PFSK-1 (cell line): Measurements from ENCODE around the gene EFR3B.

Experiments
- FOXP2 ChIP-seq: optimal IDR thresholded peaks from 2 replicates; pipeline ENCODE3; 2011; ENCODE audit warnings: borderline replicate concordance, control low read depth, inconsistent platforms; ENCODE audit not compliant: insufficient read depth; ENCODE audit errors: extremely low read length, extremely low read depth
- POLR2AphosphoS5 ChIP-seq: IDR thresholded peaks from 2 replicates; pipeline ENCODE4 v1.6.1; 2012; ENCODE audit warnings: low read depth, mild to moderate bottlenecking, control low read depth, low read length, moderate library complexity
- SIN3A ChIP-seq: IDR thresholded peaks from 2 replicates; pipeline ENCODE4 v1.6.1; 2012; ENCODE audit warnings: mild to moderate bottlenecking, low read length, moderate library complexity, borderline replicate concordance; ENCODE audit not compliant: insufficient read depth
- TAF1 ChIP-seq: IDR thresholded peaks from 2 replicates; pipeline ENCODE4 v1.6.1; 2012; ENCODE audit warnings: low read length, control low read depth, borderline replicate concordance; ENCODE audit not compliant: insufficient read depth
- TF ChIP-seq, protein P1 (sequence below), 2 experiments: IDR thresholded peaks; 2 replicates each; pipeline versions ENCODE4 v1.6.1 to v1.8.0; 2011 to 2012; ENCODE audit warnings: low read depth in 2 of 2, low read length in 2 of 2, control low read depth in 1 of 2, inconsistent platforms in 1 of 2, mild to moderate bottlenecking in 1 of 2, moderate library complexity in 1 of 2; ENCODE audit not compliant: insufficient read depth in 1 of 2

Gene EFR3B

DNA sequence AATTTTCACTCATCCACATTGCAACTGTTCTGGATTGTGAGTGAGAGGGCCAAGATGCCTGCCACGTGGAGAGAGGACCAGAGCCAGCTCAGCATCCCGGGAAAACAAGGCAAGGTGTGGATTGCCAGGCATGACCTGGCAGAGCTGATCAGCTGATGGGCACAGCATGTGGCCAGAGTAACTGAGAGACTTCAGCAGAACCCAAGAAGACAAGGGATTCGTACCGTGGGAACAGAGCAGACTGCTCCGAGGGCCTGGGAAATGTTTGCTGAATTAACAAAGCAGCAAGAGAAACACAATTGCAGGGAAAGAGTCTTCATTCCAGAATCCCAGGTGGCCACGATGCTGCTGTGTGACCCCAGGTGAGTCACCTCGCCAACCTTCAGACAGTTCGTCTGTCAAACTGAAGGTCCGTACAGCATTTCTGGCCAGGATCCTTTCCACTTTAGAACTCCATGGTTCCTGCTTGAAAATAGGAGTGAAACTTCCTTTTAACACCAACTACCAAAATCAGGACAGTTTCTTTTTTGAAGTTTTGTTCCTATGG, 152.8 kb downstream of the EFR3B start:
- TF ChIP-seq POLR2AphosphoS5: no peak
- no peak for TF ChIP-seq SIN3A
- no peak for TF ChIP-seq TAF1
- no peak for TF ChIP-seq FOXP2
- TF ChIP-seq, protein P1, sequence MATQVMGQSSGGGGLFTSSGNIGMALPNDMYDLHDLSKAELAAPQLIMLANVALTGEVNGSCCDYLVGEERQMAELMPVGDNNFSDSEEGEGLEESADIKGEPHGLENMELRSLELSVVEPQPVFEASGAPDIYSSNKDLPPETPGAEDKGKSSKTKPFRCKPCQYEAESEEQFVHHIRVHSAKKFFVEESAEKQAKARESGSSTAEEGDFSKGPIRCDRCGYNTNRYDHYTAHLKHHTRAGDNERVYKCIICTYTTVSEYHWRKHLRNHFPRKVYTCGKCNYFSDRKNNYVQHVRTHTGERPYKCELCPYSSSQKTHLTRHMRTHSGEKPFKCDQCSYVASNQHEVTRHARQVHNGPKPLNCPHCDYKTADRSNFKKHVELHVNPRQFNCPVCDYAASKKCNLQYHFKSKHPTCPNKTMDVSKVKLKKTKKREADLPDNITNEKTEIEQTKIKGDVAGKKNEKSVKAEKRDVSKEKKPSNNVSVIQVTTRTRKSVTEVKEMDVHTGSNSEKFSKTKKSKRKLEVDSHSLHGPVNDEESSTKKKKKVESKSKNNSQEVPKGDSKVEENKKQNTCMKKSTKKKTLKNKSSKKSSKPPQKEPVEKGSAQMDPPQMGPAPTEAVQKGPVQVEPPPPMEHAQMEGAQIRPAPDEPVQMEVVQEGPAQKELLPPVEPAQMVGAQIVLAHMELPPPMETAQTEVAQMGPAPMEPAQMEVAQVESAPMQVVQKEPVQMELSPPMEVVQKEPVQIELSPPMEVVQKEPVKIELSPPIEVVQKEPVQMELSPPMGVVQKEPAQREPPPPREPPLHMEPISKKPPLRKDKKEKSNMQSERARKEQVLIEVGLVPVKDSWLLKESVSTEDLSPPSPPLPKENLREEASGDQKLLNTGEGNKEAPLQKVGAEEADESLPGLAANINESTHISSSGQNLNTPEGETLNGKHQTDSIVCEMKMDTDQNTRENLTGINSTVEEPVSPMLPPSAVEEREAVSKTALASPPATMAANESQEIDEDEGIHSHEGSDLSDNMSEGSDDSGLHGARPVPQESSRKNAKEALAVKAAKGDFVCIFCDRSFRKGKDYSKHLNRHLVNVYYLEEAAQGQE (IDR thresholded peaks at IDR 0.05; ENCODE audit: insufficient read depth in 1 of 2, low read depth in 2 of 2, low read length in 2 of 2): no peak

DNA sequence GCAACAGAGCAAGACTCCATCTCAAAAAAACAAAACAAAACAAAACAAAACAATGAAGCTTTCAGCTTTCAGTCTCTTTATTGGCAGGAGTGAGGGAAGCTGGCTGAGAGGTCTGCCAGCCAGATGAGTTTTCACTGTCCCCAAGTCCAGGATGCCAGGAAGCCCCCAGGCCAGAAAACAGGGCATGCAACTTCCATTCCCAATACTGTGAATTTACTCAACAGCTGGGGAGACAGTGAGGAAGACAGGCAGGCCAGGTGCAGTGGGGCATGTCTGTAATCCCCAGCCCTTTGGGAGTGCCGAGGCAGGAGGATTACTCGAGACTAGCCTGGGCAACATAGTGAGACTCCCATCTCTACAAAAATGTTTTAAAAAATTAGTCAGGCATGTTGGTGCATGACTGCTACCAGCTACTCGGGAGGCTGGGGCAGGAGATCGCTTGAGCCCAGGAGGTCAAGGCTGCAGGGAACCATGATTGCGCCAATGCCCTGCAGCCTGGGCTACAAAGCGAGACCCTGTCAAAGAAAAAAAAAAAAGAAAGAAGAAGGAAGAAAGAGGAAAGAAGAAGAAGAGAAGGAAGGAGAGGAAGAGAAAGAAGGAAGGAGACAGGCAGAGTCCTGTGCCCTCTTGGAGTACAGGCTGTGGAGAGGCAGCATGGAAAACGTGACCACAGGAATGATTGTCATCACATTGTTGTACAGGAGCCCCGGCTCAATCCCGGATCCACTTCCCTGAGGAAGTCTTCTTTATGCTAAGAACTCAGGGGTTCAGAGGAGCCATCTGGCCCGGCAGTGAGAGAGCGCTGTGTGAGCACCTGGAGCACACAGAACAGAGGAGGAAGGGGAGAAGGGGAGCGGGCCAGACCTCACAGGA, 155.7 kb downstream of the EFR3B start:
- no peak for TF ChIP-seq TAF1
- no peak for TF ChIP-seq FOXP2
- TF ChIP-seq, protein P1 (IDR thresholded peaks at IDR 0.05; ENCODE audit: insufficient read depth in 1 of 2, low read depth in 2 of 2, low read length in 2 of 2): no peak
- no peak for TF ChIP-seq SIN3A
- TF ChIP-seq POLR2AphosphoS5: no peak

DNA sequence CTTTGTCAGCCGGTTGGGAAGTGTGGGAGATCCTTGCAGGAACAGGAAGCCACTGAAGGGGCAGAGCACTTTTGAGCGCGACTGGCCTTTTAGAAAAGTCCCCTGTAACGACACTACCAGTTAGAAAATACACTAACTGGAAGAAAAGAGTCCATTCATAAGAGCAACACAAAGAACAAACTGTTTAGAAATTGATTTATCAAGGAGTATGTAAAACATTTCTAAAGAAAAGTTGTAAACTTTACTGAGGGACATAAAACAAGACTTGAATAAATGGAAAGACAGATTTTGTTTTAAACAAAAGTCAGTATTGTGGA, 156.3 kb downstream of the EFR3B start:
- TF ChIP-seq, protein P1 (IDR thresholded peaks at IDR 0.05; ENCODE audit: insufficient read depth in 1 of 2, low read depth in 2 of 2, low read length in 2 of 2): no peak
- TF ChIP-seq POLR2AphosphoS5 (no peak), FOXP2 (no peak), SIN3A (no peak), TAF1 (no peak)

DNA sequence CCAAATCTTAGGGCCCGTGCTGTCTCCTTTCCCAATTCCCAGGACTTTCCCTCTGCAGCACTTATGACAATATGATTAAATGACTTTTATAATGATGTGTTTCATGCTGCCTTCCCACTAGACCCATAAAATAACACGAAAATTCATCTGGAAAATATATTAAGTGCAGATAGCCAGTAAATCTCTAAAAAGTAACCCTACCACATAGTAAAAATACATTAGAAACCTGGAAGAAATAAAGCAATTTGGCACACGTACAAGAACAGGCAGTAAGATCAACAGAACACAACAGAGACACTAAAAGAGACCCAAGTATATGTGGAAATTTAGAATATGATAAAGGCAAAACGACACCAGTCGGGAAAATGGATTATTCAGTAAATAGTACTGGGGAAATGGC, 156.7 kb downstream of the EFR3B start:
- TF ChIP-seq TAF1 (no peak), POLR2AphosphoS5 (no peak), FOXP2 (no peak), SIN3A (no peak)
- TF ChIP-seq, protein P1 (IDR thresholded peaks at IDR 0.05; ENCODE audit: insufficient read depth in 1 of 2, low read depth in 2 of 2, low read length in 2 of 2): no peak

DNA sequence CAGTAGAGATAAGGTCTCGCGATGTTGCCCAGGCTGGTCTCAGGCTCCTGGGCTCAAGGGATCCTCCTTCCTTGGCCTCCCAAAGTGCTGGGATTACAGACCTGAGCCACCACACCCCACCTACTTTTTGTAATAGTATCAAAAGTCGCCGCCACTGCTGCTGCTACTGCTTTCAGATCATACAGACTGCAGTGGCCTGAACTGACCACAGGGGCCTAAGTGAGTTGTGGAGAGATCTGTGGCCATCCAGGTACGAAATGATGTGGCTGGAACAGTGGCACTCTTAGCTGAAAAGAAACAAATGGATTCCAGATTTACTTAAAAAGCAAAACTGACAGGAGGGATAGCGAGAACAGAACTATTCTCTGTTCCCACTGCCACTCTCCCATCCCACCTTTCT, 159.4 kb downstream of the EFR3B start:
- TF ChIP-seq FOXP2 (no peak), SIN3A (no peak), TAF1 (no peak), POLR2AphosphoS5 (no peak)
- TF ChIP-seq, protein P1 (IDR thresholded peaks at IDR 0.05; ENCODE audit: insufficient read depth in 1 of 2, low read depth in 2 of 2, low read length in 2 of 2): no peak
